Activated CD8-positive, alpha-beta memory T cell treated with anti-CD3 and anti-CD28 coated beads, Interleukin-2, amount 50 U/mL, for 4 hours (primary cell): ENCODE data around the gene NRG2.

Source experiments
- DNase-seq: peaks from one replicate; pipeline ENCODE4 v3.0.0-alpha.2; 2020

The NRG2 gene

GRCh38 chr5:139900546-139901250 is 142.4 kb downstream of the NRG2 start:
- DNase-seq = no peak

- no peak for DNase-seq
Observed at GRCh38 chr5:139898981-139899380, 144.1 kb downstream of the NRG2 start.

GRCh38 chr5:139897982-139898381 is 145.1 kb downstream of the NRG2 start:
- no peak for DNase-seq

GRCh38 chr5:139897342-139897741 is 145.8 kb downstream of the NRG2 start:
- no peak for DNase-seq

GRCh38 chr5:139896718-139897117 is 146.4 kb downstream of the NRG2 start:
- no peak for DNase-seq

- DNase-seq = no peak
Observed at GRCh38 chr5:139895647-139896046, 147.5 kb downstream of the NRG2 start.

GRCh38 chr5:139895046-139895445 is 148.1 kb downstream of the NRG2 start:
- DNase-seq = no peak

- DNase-seq = no peak
Observed at GRCh38 chr5:139893873-139894272, 149.2 kb downstream of the NRG2 start.

- no peak for DNase-seq
Observed at GRCh38 chr5:139889410-139889809, 153.7 kb downstream of the NRG2 start.

GRCh38 chr5:139888370-139888769 is 154.7 kb downstream of the NRG2 start:
- DNase-seq = no peak

- DNase-seq = no peak
Observed at GRCh38 chr5:139886213-139886612, 156.9 kb downstream of the NRG2 start.

GRCh38 chr5:139885857-139886208 is 157.3 kb downstream of the NRG2 start:
- no peak for DNase-seq

GRCh38 chr5:139885172-139885856 is 157.8 kb downstream of the NRG2 start:
- no peak for DNase-seq

GRCh38 chr5:139884734-139885133 is 158.4 kb downstream of the NRG2 start:
- no peak for DNase-seq

GRCh38 chr5:139884144-139884543 is 159.0 kb downstream of the NRG2 start:
- DNase-seq = no peak

- DNase-seq = no peak
Observed at GRCh38 chr5:139882961-139883539, 160.0 kb downstream of the NRG2 start.

- DNase-seq = no peak
Observed at GRCh38 chr5:139882316-139882715, 160.8 kb downstream of the NRG2 start.

- DNase-seq = no peak
Observed at GRCh38 chr5:139881143-139881733, 161.9 kb downstream of the NRG2 start.

GRCh38 chr5:139880416-139881142 is 162.5 kb downstream of the NRG2 start:
- DNase-seq = no peak

GRCh38 chr5:139878093-139878492 is 165.0 kb downstream of the NRG2 start:
- no peak for DNase-seq

- DNase-seq = no peak
Observed at GRCh38 chr5:139877129-139877597, 165.9 kb downstream of the NRG2 start.

GRCh38 chr5:139875957-139876356 is 167.1 kb downstream of the NRG2 start:
- no peak for DNase-seq
